ENCODE measurements around the gene DNAJC15.
"Not testable (repeated sequence)": the region's sequence is repeated elsewhere in the genome, so short reads cannot be mapped to it uniquely, and the experiment has no call there.

DNAJC15 gene

DNA sequence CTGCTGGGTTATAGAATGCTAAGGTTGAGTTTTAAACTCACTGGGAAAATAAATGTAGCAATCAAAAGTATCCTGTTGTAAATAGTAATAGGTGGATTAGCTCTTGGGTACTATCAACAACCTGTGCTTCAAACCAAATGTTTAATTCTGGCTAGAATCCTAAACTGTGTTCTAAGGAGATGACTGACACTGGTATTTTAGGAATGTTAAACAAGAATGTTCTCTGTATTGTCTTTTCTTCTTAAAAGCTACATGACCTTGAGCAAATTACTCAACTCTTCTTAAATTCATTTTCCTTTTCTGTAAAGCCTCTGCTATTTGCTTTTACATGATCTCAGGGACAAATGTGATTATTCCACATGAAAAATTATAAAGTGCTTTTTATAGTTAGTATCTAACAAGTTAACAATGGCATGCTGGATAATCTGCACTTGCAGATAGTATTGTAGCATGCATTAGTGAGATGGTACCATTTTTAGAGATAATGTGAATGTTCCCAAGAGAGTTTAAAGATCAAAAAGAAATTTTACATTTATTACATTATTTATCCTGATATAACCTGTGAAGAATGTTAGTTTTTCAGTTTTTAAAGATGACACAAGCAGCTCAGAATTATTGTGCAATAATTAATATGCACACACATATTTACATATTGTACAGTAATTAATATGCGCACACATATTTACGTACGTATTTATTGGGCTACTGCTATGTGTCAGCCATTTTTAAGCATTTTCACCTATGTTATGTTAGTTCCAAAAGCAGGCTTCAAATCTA is 17.7 kb upstream of the DNAJC15 start:
- no peak for DNase-seq

GRCh38 chr13:43006893-43007631 is 16.3 kb upstream of the DNAJC15 start:
- DNase-seq, result no peak

- no peak for DNase-seq
Observed at GRCh38 chr13:43008596-43008995, 14.8 kb upstream of the DNAJC15 start.

DNA sequence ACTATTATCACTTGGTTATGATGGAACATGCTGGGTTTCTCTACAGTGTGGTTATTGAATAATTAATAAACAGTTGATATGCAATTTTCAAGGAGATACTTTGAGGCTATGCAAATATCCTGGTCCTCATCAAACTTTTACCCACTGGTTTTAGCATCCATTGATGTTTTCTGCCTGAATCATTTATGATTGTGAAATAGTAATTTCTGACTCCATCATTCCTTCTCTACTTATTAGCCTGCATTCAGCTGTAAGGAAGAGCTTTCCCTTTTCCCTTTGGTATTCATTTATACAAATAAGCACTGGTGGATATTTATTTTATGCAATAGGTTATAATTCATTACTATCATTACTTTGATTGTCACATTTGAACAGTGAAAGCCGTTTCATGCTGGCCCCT is 13.9 kb upstream of the DNAJC15 start:
- no peak for DNase-seq

- no peak for DNase-seq
Observed at GRCh38 chr13:43014162-43014561, 9.2 kb upstream of the DNAJC15 start.

DNA sequence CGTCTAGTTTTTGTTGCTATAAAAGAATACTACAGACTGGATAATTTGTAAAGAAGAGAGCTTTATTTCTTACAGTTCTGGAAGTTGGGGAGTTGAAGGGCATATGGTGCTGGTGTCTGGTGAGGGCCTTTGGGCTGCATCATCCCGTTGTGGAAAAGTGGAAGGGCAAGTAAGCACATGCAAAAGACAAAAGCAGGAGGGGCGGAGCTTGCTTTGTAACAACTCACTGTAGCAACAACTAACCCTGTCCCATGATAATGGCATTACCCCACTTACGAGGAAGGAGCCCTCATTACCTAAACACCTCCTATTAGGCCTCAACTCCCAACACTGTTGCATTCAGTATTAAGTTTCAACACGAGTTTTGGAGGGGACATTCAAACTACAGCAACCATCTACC is 7.2 kb upstream of the DNAJC15 start:
- no peak for DNase-seq

- DNase-seq, result no peak
Observed at GRCh38 chr13:43019811-43020210, 3.6 kb upstream of the DNAJC15 start.

- no peak for DNase-seq
Observed at GRCh38 chr13:43020794-43021193, 2.6 kb upstream of the DNAJC15 start.

DNA sequence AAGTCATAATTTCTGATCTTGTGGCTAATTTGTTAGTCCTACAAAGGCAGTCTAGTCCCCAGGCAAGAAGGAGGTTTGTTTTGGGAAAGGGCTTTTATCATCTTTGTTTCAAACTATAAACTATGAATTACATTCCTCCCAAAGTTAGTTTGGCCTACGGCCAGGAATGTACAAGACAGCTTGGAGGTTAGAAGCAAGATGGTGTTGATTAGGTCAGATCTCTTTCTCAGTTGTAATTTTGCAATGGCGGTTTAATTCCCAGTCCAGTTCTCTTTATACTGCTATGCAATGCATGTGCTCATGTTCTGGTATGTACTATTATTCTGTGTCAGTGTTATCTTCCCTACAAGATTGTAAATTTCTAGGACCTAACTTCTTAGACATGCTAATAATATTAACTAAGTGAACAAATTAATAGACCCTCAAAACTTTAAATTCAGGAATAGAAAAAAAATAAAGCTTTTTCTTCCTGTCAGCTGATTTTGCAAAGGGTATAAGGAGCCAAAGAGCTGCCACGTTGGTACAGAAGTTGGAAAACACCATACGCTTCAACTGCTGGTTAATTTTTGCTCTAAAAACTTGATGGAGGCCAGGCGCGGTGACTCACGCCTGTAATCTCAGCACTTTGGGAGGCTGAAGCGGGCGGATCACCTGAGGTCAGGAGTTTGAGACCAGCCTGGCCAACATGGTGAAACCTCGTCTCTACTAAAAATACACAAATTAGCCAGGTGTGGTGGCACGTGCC is 1.3 kb upstream of the DNAJC15 start:
- no peak for DNase-seq

- no peak for DNase-seq
Observed at GRCh38 chr13:43022934-43023288, 475 bp upstream of the DNAJC15 start.

GRCh38 chr13:43026262-43026661 is 2.9 kb downstream of the DNAJC15 start:
- DNase-seq, result no peak

DNA sequence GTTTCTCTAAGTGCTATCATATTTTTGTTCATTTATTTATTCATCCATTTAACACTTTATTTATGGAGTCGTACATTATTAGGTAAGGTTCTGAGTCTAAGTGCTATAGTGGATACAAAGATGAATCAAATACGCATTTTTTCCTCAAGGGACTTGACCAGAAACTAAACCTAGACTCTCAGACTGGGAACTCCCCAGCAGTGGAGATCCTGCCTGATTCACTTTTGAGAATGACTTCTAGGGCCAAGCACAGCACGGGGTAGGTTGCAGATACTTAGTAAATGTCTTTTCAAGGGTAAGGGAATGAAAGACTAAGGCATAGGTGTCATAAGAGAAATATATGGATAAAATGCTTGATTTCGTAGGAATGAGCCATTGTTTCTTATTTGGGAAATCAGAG is 7.2 kb downstream of the DNAJC15 start:
- DNase-seq, result no peak

GRCh38 chr13:43031881-43032280 is 8.5 kb downstream of the DNAJC15 start:
- DNase-seq, result no peak

DNA sequence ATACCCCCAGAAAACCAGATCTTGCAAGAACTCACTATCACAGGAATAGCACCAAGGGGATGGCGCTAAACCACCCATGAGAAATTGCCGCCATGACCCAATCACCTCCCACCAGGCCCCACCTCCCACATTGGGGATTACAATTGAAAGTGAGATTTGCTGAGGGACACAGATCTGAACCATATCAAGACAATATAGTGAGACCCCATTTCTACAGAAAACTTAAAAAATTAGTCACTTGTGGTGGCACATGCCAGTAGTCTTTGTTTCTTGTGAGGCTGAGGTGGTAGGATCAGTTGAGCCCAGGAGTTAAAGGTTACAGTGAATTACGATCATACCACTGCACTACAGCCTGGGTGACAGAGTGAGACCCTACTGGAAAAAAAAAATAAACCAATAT is 9.7 kb downstream of the DNAJC15 start:
- DNase-seq, result no peak

DNA sequence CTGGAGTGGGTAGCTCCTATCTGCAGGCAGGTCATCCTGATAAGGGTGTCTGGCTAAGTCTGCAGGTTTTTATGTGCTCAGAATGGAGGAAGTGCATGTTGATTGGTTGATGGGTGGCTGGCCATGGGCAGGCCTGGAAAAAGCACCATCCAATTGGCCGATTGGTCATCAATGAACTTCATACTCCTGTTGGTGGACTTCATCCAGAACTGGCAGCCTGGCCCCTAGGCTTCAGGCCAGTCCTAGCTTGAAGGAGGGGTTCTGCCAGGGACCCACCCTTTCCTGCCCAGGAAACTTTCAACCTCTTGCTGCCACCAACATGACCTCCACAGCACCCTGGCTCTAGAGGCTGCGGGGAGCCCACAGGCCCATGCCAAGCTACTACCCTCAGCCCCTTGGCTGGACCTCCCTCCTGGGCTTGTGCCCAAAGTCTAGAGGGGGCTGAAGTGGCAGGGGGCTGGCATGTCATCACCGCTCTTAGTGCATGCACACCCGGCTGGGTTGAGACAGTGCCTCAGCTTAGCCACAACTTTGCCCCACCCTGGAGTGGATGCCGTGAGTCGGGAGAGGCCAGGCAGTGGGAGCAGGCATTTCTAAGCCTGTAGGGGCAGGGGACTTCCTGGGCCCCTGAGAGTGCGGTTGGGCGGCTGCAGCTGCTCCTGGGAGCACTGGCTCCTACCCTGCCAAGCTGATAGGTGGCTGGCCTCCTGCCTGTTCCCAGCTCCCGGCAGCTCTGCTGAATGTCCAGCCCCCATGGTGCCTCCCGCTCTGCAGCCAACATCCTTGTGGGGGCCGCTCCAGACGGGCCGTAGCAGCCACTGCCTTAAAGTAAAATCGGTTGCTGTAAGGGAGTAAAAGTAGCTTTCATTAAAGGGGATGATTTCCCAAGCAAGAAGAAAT is 13.2 kb downstream of the DNAJC15 start:
- DNase-seq, result no peak

DNA sequence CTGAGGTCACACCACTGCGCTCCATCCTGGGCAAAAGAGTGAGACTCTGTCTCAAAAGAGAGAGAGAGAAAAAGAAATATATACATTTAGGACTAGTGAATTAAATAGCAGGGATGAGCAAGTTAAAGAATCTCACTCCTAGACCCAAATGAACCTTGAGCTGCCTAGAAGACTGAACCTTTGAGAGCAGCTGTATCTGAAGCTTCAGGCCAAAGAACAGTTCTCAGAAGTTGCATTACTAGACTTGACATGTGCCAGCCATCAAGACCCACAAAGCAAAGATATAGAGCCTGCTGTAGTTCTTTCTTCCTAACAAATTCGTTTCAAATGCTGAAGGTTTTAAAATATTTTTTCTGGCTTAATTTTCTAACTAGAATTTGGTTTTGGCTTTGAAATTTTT is 16.6 kb downstream of the DNAJC15 start:
- no peak for DNase-seq

- not testable (repeated sequence) for DNase-seq
Observed at GRCh38 chr13:43040581-43041368, 17.4 kb downstream of the DNAJC15 start.

- DNase-seq, result no peak
Observed at GRCh38 chr13:43041369-43041921, 18.1 kb downstream of the DNAJC15 start.

DNA sequence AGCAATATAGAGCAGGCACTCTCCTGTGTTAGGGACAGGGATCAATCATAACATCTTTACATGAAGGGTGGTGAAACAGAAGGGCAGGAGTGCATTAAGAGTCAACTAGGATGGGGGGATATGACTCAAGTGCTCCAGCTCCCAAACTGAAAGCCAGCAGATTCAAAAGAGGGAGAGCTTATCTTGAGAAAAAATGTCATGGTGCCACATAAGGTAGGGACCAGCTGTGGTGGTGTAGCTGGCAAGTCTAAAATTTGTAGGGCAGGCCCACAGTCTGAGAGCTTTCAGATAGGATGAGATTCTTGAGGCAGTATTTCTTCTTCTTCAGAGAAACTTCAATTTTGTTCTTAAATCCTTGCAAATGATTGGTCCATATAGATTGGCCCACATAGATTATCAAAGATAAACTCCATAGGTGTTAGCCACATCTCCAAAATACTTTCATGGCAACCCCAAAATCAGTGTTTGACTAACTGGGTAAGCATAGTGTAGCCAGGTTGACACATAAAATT is 19.1 kb downstream of the DNAJC15 start:
- DNase-seq, result no peak

DNA sequence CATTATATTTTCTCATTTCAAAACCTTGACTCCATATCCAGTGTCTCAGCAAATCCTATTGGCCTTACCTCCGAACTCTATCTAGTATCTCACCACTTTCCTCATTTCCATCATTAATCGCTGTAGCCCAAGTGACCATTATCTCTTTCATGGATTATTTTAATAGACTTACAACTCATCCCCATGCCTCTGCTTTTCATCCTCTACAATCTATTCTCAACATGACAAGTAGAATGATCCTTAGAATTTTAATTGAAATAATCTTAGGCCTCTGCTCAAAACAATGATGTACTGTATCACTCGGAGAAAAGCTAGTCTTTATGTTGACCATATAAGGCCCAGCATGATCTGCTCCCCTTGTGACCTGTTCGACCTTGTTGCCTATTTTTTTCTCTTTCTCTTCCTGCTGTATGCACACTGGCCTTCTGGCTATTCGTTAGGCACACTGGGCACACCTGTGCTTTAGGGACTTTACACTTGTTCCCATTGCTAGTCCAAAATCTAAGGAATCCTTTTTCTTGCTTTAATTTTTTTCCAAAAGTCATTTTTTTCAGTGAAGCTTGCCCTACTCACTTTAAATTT is 21.4 kb downstream of the DNAJC15 start:
- no peak for DNase-seq

GRCh38 chr13:43045302-43045773 is 22.0 kb downstream of the DNAJC15 start:
- DNase-seq, result not testable (repeated sequence)
